HG03520 (cell line): Measurements from ENCODE around the gene GPR176.

Source experiments
- ATAC-seq: cut with Tn5 transposase; IDR thresholded peaks from one replicate; pipeline ENCODE4 v1.9.1; 2021; ENCODE audit warnings: mild to moderate bottlenecking, moderate library complexity; ENCODE audit not compliant: unreplicated experiment

Gene GPR176

DNA sequence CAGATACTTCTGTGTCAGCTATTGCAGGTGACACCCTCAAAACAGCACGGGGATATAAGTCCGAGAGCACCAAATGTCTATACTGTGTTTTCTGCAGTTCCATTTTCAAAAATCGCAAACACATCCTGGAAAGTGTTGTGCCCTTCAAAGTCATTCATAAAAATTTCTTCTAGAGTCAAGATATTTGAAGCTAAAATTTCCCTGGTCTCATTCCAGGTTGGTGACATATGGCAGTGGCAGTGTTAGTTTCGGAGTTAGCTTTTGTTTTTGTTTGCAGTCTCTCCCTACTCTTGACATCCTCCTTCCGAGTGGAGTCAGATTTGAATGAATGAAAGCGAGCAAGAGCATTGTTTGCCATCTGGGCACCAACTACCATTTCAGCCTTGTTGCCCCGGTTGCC lies 134.2 kb downstream of the GPR176 start:
- no peak for ATAC-seq

DNA sequence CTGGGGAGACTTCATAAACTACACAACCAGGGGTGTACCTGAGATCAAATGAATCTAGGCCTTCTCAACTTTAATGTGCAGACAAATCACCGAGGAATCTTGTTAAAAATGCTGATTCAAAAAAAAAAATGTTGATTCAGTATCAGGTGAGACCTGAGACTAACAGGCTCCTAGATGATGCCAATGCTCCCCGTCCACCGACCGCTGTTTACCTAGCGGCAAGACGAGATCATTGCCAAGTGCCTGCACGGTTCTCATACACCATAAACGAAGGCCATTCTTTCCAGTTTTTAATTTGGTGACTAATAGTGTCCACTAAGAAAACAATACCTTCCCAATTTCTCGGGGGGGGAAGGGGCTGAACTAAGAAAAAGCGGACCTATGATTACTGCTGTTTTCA lies 134.9 kb downstream of the GPR176 start:
- no peak for ATAC-seq

DNA sequence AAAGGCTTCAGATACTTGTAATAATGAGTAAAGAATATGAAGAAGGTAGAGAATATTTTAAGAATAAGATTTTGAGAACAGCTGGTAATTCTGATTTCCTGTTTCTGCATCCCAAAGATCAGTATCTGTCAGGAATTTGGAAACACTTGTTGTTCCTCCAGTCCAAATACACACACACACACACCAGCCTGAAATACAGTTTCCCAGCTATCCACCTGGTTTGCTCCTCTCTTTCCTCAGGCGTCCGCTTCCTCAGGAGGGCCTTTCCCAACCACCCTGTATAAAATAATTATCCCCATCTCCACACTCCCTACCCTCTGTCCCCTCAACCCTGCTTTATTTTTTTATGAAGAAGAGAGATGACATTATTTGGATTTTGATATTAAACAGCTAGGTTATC lies 135.4 kb downstream of the GPR176 start:
- ATAC-seq: no peak

DNA sequence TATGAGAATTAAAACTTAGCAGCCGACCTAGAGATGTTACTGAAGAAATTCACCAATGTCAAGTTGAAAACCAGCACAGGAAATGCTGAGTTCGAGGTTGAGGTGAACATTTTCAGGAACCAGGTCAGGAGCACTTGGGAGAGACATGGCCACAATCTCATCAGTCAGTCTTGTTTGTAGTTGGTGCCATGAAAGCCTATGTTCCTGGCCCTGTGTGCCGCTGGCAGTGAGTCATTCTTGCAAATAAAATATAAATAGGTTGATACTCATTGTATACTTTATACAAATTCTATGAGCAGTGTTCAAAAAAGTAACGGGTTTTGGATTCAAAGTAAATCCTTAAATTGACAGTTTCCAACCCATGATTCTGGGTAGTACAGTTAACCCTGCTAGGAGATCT lies 135.9 kb downstream of the GPR176 start:
- ATAC-seq: no peak

DNA sequence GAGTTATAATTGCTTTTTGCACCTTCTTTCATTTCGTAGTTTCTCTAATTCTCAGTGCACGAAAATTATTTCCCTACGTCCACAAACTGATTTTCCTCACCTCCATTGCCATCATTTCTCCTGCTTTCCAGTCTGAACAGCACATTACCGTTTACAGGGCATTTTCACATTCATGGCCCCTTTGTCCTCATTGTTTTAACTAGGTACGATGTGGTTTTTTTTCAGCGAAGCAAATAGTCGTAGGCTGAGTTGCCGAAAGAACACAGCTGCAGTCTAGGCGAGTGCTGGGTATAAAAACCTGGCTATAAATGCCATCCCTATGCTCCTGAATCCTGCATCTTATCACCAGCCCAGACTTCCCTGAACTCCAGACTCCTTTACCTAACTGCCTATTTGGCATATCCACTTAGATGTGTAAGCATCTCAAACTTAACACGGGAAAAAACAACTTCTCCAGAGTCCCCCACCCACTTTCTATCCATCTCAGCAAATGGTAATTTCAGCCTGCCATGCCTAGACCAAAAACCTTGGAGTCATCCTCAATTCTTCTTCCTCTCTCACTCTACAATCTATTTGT lies 136.7 kb downstream of the GPR176 start:
- no peak for ATAC-seq

DNA sequence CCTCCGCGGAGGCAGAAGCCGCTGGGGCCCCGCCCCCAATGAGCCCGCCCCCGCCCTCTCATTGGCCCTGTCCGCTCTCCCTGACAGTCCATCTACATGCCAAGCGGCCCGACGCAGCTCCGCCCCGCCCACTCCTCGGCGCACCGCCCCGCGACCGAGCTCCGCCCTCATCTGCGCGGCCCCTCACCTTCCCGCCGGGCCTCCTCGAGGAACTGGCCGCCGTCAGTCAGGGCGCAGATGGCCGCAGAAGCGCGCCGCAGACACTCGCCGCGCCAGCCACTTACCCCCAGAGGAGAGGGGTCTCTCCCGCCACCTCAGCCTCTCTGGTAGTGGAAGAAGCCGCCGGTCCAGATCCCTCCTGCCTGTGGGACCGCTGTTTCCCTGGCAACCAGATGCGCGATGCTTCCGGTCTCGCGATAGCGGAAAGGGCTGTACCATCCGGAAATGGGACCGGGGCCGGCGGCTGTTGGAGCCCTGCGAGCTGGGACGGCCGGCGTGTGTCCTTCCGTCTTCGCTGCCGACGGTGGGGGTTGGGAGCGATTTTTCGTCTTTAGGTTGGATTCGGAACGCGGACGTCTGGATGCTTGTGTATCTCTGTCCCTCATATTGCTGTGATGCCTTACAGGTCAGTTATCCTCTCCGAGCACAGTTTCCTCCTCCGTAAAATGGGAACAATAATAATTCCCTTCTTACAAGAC lies 137.5 kb downstream of the GPR176 start, which contains the start of gene FSIP1:
TSS of gene FSIP1 (minus strand) at position 401 of the 698 bp plus-strand sequence. CDS start 6,317 bp downstream, outside the sequence.
- peak; percentile 93 for ATAC-seq

DNA sequence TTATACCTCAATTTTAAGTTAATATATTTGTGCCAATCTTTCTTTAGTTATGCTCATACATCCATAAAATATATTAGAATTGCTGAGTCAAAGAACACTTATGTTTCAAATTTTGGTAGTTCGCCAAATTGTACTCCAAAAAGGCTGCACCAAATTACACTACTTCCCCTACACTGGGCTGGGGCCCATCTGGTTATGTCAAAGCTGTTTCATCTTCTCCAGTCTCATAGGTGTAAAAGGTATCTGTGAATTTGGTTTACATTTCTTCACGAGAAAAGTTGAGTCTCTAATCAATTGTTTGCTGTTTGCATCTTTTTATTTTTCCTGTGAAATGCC lies 138.1 kb downstream of the GPR176 start:
- no peak for ATAC-seq

DNA sequence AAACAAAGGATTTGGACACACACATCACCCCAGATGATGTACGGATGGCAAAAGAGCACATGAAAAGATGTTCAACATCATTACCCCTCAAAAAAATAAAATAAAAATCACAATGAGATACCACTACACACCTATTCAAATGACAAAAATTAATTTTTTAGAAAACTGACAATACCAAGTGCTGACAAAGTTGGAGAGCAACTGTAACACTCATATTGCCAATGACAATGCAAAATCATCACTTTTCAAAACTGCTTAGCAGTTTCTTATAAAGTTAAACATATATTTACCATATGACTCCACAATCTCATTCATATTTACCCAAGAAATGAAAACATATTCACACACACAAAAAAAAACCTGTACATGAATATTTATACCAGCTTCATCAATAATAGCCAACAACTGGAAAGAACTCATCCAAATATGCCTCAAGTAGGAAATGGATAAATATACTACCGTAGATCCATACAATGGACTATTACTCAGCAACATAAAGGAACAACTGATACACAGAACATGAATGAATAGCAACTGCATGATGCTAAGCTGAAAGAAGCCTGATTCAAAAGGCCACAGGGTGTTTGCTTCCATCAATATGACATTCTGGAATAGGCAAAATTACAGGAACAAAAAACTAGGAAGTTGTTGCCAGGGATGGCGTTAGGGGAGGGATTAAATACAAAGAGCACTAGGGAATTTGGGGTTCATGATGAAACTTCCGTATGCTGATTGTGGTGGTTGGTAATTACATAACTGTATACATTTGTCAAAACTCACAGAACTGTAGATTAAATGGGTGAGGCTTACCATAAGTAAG lies 138.7 kb downstream of the GPR176 start:
- ATAC-seq: no peak

DNA sequence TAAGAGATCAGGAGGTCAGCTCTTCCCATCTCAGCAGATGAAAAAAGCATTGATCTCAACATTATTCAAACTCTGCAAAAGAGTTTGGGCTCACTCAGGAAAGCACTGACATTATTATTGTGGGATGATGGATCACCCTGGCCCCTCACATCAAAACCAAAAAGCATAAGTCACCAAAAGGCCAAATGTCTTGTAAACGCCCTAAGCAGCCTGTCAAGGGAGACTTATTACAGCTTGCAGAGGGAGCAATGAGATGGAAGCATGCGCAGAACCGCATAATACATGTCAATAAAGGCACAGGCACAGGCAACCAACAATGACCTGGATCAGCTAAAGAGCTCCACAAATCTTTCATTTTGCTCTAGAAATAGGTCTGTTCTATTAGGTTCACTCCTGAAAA lies 142.0 kb downstream of the GPR176 start:
- ATAC-seq: no peak

DNA sequence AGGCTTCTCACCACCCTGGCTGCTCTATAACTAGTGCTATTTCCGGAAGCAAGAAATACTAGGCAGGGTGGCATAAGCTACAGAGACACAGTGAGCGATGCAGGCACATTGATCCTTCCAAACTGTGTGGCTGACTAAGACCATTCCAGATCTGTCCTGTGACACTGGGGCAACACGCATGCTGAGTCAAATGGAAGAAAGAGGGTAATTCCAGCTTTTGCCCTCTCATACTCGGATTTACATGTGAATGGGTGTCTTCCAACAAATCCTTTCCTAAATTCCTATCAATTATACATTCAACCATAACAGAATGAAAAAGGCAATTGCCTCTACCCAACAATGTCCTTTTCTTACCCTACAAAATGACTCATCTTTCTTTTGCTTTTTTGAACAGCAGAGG lies 142.6 kb downstream of the GPR176 start:
- no peak for ATAC-seq

DNA sequence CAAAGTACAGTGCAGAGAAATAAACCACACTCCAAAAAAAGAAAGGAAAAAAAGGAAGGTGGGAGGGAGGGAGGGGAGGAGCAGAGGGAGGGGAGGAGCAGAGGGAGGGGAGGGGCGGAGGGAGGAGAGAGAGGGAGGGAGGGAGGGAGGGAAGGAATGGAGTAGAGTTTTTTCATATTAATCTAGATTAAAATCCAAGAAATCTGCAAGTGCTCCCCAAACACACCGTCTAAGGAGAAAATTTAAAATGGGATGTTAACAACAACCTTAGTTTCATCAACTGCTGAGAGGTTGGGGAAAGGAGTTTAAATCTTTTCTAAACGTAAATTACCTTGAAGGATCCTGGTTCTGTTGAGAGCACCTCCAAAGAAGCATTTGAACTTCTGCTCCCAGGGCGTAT lies 144.0 kb downstream of the GPR176 start:
- no peak for ATAC-seq

DNA sequence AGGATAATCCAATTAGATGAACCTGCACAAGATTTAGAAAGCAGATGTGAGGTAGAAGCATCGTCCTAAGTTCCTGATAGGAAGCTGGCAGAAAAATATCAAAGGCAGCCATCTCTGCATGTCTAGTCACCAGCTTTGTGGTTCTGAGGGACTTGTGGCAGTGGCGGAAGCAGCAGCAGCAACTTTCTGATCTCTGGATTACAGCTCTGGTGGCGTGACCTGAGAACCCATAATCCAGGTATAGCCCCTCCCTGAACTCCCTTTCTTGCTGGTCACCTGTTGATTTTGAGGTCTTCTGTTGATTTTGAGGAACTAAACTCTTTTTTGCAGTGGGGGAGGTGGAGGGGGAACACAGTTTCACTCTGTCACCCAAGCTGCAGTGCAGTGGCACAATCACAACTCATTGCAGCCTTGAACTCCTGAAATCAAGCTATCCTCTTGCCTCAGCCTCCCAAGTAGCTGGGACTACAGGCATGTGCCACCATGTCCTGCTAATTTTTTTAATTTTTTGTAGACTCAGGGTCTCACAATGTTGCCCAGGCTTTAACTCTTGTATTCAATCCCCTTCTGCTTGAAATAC lies 145.3 kb downstream of the GPR176 start:
- ATAC-seq: no peak

DNA sequence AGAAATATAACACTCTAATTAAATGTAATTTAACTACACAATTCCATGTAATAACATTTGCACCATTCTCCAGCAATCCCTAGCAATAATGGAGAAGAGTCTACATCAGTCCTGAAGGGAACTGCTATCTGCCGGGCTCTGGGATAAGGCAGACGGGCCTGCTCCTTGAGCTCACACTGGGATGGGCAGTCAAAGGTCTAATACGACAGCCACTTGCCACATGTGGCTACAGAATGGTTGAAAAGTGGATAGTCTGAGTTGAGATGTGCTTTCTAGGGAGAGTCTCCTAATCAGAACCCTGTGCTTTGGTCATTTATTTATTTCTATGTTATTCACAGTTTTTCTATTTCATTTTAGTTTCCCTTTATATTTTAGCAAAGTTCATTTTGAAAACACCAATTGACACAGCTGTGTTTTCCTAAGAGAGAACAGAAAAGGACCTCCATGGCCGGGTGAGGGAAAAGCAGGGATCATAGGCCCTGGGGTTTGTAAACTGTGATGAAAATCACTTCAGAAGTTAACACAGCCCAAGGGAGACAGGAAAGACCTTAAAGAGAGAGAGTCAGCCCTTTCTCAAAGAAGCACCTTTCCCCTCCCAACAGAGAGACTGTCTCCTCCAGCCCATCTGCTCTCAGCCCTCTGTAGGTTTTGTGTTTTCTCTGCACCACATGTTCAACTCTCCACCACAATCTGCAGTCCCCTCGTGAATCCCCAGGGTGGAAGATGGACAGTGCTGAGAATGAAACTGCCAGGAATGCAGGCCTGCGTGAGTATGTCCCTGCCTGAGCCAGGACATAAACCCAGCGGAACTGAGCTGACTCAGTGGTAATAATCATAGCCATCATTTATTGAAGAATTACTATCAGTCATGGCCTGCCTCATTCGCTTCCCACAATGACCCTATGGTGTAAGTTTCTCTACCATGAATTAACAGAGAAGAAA lies 149.0 kb downstream of the GPR176 start:
- ATAC-seq: no peak

DNA sequence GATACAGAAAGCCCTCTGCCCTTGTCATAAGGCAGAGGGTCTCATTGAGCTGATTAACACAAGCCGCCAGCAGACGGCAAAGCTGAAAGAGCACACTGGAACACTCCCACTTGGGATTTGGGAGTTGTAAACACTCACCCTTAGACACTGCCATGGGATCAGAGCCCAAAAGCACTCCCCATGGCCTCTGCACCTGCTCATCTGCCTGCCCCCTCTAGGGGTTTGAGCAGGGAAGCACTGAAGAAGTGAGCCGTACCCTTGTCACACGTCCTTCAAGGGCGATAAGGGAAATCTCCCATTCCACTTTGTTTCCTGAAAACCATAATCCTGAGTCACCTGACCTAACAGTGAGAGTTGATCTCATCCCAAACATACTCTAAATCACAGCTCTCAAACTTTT lies 152.1 kb downstream of the GPR176 start:
- no peak for ATAC-seq

DNA sequence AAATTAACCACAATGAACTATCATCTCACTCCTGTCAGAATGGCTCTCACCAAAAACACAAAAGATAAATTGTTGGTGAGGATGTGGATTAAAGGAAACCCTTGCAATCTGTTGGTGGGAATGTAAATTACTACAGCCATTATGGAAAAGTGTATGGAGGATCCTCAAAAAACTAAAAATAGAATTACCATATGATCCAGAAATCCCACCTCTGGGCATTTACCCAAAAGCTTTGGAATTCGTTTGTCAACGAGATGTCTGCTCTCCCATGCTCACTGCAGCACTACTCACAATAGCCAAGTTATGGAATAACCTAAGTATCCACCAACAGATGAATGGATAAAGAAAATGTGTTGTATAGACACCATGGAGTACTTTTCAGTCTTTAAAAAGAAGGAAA lies 159.1 kb downstream of the GPR176 start:
- no peak for ATAC-seq

DNA sequence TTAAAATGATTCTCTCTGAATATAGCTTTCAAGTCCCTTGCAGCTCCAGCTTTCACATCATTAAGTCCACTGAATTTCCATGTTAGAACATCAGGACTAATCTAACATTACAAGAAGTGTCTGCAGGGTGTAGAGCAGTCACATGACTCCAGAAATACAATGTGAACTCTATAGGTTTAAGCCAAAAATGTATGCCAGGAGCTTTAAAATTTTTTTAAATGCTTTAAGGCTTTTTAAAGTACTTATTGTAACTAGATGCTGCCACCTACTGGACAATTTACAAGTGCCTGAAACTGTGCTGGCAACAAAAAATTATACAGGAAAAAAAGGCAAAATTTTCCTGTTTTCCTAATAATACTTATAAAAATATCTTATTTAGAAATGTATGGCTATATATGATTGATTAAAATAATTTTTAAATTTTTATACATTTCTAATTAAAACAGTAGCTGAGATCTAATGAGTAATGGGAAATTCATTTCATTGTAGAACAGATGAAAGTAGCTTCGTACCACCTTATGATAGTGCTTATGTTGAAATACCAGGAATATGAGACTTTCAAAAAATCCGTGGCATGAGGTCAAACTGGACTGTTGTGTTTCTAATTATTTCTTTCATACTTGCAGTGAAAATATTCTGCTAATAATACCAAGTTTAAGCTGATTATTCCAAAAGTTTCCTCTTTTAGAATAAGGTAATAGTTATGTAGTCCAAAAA lies 163.1 kb downstream of the GPR176 start:
- no peak for ATAC-seq

DNA sequence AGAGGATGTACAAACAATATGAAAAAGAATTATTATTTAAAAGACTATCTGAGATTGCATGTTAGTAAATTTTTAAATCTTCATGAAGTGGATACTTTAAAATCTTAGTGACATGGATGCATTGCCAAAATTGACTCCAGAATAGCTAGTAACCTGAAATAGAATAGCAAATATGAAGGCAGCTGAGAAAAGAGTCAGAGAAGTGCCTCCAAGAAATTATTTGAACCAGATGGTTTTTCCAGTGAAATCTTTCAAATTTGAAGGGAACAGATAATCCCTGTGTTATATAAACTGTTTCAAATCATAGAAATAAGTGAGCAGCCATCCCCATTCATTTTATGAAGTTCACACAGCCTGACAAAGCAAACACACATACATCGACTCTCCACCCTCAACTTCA lies 167.1 kb downstream of the GPR176 start:
- ATAC-seq: no peak

DNA sequence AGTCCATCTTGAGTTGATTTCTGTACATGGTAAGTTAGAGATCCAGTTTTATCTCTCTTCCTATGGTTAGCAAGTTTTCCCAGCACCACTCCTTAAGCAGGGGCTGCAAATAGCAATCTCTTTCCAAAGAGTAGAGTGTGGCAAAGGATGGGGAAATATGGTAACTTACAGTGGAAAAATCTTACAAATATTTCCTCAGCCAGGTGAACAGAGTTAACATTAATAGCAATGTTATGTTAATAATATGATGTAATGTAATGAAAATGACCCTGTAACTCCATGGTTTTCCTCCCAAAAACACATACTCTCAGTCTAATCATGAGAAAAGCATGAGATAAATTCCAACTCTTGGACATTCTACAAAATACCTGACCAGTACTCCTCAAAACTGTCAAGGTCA lies 167.8 kb downstream of the GPR176 start:
- ATAC-seq: no peak
